HG03460 (cell line): ENCODE results near the gene TTC1.
"Not testable (repeated sequence)": the region's sequence is repeated elsewhere in the genome, so short reads cannot be mapped to it uniquely, and the experiment has no call there.

Experiments
- ATAC-seq: cut with Tn5 transposase; IDR thresholded peaks from one replicate; pipeline ENCODE4 v1.9.1; 2021; ENCODE audit not compliant: unreplicated experiment

The TTC1 gene

GRCh38 chr5:159995907-159996306, 13.0 kb upstream of the TTC1 start:
- ATAC-seq: no peak

GRCh38 chr5:160001457-160001856, 7.5 kb upstream of the TTC1 start:
- ATAC-seq: no peak

GRCh38 chr5:160007514-160007913, 1.4 kb upstream of the TTC1 start:
- ATAC-seq: no peak

GRCh38 chr5:160008529-160008876, 436 bp upstream of the TTC1 start:
- ATAC-seq: peak; percentile 10

GRCh38 chr5:160009591-160009989, 651 bp downstream of the TTC1 start:
- peak; percentile 18 for ATAC-seq

GRCh38 chr5:160011471-160011870, 2.5 kb downstream of the TTC1 start:
- no peak for ATAC-seq

- not testable (repeated sequence) for ATAC-seq
Measured at GRCh38 chr5:160014197-160014596, 5.3 kb downstream of the TTC1 start.

- no peak for ATAC-seq
Measured at GRCh38 chr5:160018945-160019625, 10.1 kb downstream of the TTC1 start.

- ATAC-seq: no peak
Measured at GRCh38 chr5:160020266-160020770, 11.4 kb downstream of the TTC1 start.

GRCh38 chr5:160020964-160021363, 12.0 kb downstream of the TTC1 start:
- no peak for ATAC-seq

- ATAC-seq: peak; percentile 85
Measured at GRCh38 chr5:160021831-160022446, 13.0 kb downstream of the TTC1 start.

- ATAC-seq: no peak
Measured at GRCh38 chr5:160023007-160023907, 14.3 kb downstream of the TTC1 start.

- no peak for ATAC-seq
Measured at GRCh38 chr5:160023908-160024630, 15.1 kb downstream of the TTC1 start.

- ATAC-seq: no peak
Measured at GRCh38 chr5:160029004-160029403, 20.1 kb downstream of the TTC1 start.

- no peak for ATAC-seq
Measured at GRCh38 chr5:160029540-160030139, 20.7 kb downstream of the TTC1 start.

- no peak for ATAC-seq
Measured at GRCh38 chr5:160030631-160031377, 21.9 kb downstream of the TTC1 start.

- no peak for ATAC-seq
Measured at GRCh38 chr5:160033546-160034252, 24.8 kb downstream of the TTC1 start.

GRCh38 chr5:160036243-160036642, 27.3 kb downstream of the TTC1 start:
- ATAC-seq: no peak

- ATAC-seq: no peak
Measured at GRCh38 chr5:160036884-160037283, 27.9 kb downstream of the TTC1 start.
